AG10803 (cell line): Measurements from ENCODE around the gene KMT5B.
"Not testable (repeated sequence)": the region's sequence is repeated elsewhere in the genome, so short reads cannot be mapped to it uniquely, and the experiment has no call there.

Source experiments
- DNase-seq: peaks from one replicate; pipeline ENCODE4 v3.0.0; 2010; ENCODE audit warnings: low read depth
- H3K4me3 ChIP-seq: 2 replicates; pipeline ENCODE4 v1.5.1; 2011; ENCODE audit warnings: mild to moderate bottlenecking, low read length, control low read depth
- TF ChIP-seq, protein P1 (sequence below): conservative IDR thresholded peaks from 2 replicates; pipeline ENCODE4 v1.5.1; 2011; ENCODE audit warnings: mild to moderate bottlenecking, low read length, control low read depth, inconsistent platforms

KMT5B gene

DNA sequence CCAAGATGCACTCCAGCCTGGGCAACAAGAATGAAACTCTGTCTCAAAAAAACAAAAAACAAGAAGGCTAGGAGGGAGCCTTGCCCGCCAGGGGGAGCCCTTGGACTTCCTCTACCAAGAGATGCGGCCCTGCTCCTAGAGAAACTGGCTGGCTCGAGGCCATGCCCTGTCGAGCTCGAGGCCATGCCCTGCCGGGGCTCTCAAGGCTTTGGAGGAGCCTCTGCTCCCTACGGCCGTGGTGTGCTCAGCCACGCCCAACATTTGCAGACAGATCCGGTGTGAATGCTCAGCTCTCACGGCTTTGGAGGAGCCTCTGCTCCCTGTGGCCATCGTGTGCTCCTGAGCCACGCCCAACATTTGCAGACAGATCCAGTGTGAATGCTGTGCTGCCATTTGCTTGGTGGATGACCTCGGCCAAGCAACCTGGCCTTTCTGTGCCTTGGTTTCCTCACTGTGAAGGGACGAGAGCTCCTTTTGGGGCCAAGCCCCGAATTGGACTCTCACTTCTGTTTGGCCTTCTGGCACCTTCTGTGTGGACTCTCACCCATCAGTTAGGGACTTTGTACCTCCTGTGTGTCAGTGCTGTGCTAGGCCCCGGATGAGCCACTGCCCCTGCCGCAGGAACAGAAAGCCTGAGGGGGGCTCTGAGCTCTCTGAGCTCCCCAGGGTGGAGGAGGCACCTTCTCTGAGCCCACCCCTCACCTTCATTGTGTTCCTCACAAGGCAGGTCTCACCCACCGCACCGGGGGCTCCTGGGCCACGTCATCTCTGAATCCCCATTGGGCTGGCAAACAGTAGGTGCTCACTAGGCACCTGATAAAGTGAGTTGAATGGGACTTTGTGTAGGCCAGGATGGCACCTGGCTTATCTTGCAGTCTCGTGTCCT lies 44.6 kb upstream of the KMT5B start:
- DNase-seq = peak; percentile 91
- H3K4me3 ChIP-seq = peak overlapping the region; percentile 30
- TF ChIP-seq, protein P1, sequence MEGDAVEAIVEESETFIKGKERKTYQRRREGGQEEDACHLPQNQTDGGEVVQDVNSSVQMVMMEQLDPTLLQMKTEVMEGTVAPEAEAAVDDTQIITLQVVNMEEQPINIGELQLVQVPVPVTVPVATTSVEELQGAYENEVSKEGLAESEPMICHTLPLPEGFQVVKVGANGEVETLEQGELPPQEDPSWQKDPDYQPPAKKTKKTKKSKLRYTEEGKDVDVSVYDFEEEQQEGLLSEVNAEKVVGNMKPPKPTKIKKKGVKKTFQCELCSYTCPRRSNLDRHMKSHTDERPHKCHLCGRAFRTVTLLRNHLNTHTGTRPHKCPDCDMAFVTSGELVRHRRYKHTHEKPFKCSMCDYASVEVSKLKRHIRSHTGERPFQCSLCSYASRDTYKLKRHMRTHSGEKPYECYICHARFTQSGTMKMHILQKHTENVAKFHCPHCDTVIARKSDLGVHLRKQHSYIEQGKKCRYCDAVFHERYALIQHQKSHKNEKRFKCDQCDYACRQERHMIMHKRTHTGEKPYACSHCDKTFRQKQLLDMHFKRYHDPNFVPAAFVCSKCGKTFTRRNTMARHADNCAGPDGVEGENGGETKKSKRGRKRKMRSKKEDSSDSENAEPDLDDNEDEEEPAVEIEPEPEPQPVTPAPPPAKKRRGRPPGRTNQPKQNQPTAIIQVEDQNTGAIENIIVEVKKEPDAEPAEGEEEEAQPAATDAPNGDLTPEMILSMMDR = peak; percentile 80

DNA sequence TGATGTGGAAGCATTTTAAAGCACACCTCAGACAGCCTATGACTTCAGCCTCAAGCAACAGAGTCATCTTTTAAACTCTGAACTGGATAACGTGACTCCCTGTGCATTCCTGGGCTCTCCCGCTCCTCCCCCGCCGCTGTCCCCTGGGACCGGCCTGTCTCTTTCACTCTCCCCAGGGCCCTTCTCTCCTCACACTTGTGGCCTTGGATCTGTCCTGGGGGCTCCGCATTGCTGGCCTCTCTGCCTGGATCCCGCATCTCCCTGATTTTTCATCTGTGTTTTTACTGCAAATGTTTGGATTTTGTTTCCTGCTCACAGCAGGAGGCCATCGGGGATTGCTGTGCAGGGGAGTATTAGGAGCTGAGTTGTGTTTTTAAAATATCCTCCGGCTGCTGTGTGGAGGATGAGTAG lies 43.2 kb upstream of the KMT5B start:
- TF ChIP-seq, protein P1 = no peak
- H3K4me3 ChIP-seq = no peak overlapping the region; the same call in 1 of the 2 replicates
- DNase-seq = peak; percentile 68

DNA sequence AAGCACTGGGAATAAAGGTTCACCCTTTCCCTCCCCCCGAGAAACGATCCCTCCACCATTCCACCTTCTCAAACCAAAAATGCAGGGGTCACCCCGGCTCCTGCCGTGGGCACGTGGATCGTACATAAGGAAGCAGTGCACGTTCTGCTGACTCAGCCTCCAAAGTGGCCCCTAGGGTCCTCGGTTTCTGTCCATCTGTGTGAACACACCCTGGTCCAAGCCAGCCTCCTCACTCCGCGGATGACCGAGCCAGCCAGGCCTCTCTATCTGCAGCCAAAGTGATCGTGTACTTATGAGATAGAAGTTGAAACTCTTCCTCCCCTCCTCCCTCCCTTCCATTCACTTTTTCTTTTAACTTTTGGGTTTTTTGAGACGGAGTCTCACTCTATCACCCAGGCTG lies 42.4 kb upstream of the KMT5B start:
- TF ChIP-seq, protein P1 = no peak
- peak; percentile 12 for DNase-seq
- no peak overlapping the region for H3K4me3 ChIP-seq

DNA sequence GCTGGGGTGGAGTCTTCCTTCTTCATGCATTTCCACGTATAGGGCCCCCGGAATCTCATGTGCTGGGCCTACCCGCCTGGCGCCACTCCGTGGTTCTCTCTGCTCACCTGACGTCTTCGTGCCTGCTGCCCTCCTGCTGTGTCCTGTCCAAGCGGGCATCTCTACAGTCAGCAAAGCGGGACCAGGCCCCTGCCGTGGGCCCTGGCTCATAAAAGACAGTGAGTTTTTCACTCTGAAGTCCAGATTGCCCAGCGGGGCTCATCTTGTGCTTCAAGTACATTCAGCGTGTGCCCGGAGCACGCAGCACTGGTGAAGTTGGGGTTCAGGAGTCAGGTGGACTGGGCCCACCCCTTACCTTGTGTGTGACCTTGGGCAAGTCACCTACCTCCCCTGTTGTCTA lies 41.3 kb upstream of the KMT5B start:
- TF ChIP-seq, protein P1 = no peak

DNA sequence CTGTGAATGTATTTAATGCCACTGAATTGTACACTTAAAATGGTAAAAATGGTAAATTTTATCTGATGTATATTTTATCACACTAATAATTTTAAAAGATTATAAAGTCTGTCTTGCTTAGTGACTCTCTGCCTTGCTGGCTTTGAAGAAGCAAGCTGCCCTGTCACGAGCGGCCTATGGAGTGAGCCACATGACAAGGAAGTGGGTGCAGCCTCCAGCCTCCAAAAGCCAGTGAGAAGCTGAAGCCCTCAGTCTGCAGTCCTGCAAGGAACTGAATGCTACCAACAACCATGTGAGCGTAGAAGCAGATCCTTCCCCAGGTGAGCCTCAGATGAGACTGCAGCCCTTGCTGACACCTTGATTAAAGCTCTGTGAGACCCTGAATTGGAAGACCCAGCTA lies 38.7 kb upstream of the KMT5B start:
- DNase-seq = no peak
- H3K4me3 ChIP-seq = no peak overlapping the region
- TF ChIP-seq, protein P1 = no peak

More for the DNA sequence above, 41.3 kb upstream of the KMT5B start:
- H3K4me3 ChIP-seq = no peak overlapping the region
- DNase-seq = no peak

DNA sequence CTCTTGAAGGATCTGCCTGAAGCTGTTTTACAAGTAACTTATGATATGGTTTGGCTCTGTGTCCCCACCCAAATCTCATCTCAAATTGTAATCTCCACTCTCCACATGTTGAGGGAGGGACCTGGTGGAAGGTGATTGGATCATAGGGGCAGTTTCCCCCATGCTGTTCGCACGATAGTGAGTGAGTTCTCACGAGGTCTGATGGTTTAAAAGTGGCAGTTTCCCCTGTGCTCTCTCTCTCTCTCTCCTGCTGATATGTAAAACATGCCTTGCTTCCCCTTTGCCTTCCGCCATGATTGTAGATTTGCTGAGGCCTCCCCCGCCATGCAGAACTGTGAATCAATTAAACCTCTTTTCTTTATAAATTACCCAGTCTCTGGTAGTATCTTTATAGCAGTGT lies 31.8 kb upstream of the KMT5B start:
- DNase-seq, H3K4me3 ChIP-seq: not testable (repeated sequence)

DNA sequence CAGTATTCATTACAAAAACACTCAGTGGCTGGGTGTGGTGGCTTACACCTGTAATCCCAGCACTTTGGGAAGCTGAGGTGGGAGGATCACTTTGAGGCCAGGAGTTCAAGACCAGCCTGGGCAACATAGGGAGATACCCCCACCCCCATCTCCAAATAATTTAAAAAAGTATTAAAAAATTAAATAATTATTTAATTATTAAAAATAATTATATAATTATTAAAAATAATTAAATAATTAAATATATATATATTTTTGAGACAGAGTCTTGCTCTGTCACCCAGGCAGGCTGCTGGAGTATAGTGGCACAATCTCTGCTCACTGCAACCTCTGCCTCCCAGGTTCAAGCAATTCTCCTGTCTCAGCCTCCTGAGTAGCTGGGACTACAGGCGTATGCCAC lies 30.8 kb upstream of the KMT5B start:
- H3K4me3 ChIP-seq, DNase-seq: not testable (repeated sequence)

DNA sequence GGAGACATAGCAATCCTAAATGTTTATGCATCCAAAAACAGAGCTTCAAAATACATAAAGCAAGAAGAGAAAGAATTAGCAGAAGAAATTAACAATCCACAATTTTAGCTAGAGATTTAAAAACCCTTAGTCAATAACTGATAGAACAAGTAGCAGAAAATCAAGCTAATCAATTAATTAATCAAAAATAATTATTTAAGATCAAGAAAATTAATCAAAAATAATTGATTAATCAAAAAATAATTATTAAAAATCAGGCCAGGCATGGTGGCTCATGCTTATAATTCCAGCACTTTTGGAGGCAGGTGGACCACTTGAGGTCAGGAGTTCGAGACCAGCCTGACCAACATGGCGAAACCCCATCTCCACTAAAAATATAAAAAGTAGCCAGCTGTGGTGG lies 29.5 kb upstream of the KMT5B start:
- DNase-seq = no peak
- H3K4me3 ChIP-seq = no peak overlapping the region
- TF ChIP-seq, protein P1 = no peak
